ENCODE measurements around the gene TAPBPL. TPM values are rescaled to one million over a fixed set of nuclear protein-coding genes. Genes with fewer than 3 reads are reported as not detected.

Gene TAPBPL
- total and polyA plus RNA-seq, 2 of the 13 experiments (the other 11 are each of a cell fraction or from before 2014, with no cell fraction given): 10.0 to 14.5 TPM

- in situ Hi-C loops (cut with HindIII; ENCODE audit: extremely low pct_ligation_motif_present, low pct_unique_long_range_greater_than_20kb) (loop anchor here (25.0 kb wide), 1 partner anchor 397 kb away; no protein-coding TSS in a partner anchor), intact Hi-C loops (cut with micrococcal nuclease; ENCODE audit: unreplicated experiment) (no loop called here)
- ATAC-seq (no peak), DNase-seq (ENCODE audit: low spot score) (no peak), FAIRE-seq (no peak)
- POLR2A ChIA-PET: interaction anchor here (0.8 to 1.9 kb wide), 3 partner anchors 12 to 96 kb away, joined by 3 to 12 read pairs (median 4); partner anchors contain the start of gene VAMP1
- no peaks in the 10 kb centered on the region for H3K9me3 ChIP-seq (ENCODE audit: low read length)
- H4K20me1 ChIP-seq (ENCODE audit: insufficient read depth, low read length): no peaks in the 10 kb centered on the region
- no peak overlapping the region for H3K4me3 ChIP-seq (replicated peaks in 1 of 3; ENCODE audit: insufficient read depth in 1 of 3, low read depth in 2 of 3, low read length in 3 of 3)
- H3K4me2 ChIP-seq (ENCODE audit: low read depth, low read length): no peak overlapping the region
- H3K9ac ChIP-seq (ENCODE audit: insufficient read depth, low read depth, low read length): no peak overlapping the region
- no peak overlapping the region for H3K27ac ChIP-seq (ENCODE audit: extremely low read length, insufficient read depth, low read length)
- H3K79me2 ChIP-seq (ENCODE audit: insufficient read depth, low read length): no peaks in the 10 kb centered on the region
- CTCF ChIA-PET (ENCODE audit: low intra/inter-chr PET ratio, low total read pairs): no interaction called here
- H3K27me3 ChIP-seq (ENCODE audit: control insufficient read depth in 1 of 2, insufficient read depth in 2 of 2, low read length in 2 of 2): no peaks in the 10 kb centered on the region
- 0 out of 2 replicates have a peak, but pooled peaks cover 3% of the 10 kb centered on the region for H3K4me1 ChIP-seq (ENCODE audit: insufficient read depth, low read length)
- H3K36me3 ChIP-seq (replicated peaks in 1 of 2; ENCODE audit: control insufficient read depth in 1 of 2, insufficient read depth in 2 of 2, low read length in 2 of 2): peaks cover 14 to 48% of the 10 kb centered on the region in 2 experiments
- WGBS (ENCODE audit: low lambda C conversion rate): 91% methylated on average over 2 of the region's 2 CpGs
- H2AFZ ChIP-seq (ENCODE audit: low read length): no peak overlapping the region
- BruUV-seq (replicated peaks): no TSS peak
- no peak for TF ChIP-seq THRA (CRISPR knock-in tag; IDR thresholded peaks at IDR 0.05; ENCODE audit: borderline replicate concordance)
- TF ChIP-seq JARID2 (CRISPR knock-in tag; IDR thresholded peaks at IDR 0.05; ENCODE audit: insufficient replicate concordance): no peak
- no peak for TF ChIP-seq XRCC5 (optimal IDR thresholded peaks at IDR 0.05; ENCODE audit: low read length)
- no peak for TF ChIP-seq ZNF639 (CRISPR knock-in tag; conservative IDR thresholded peaks at IDR 0.05)
- no peak for TF ChIP-seq SOX6 (IDR thresholded peaks at IDR 0.05)
- no peak for TF ChIP-seq SOX6 (CRISPR knock-in tag; IDR thresholded peaks at IDR 0.05)
- TF ChIP-seq CREBL2 (CRISPR knock-in tag; IDR thresholded peaks at IDR 0.05; ENCODE audit: borderline replicate concordance): no peak
- TF ChIP-seq ZSCAN29 (CRISPR knock-in tag; conservative IDR thresholded peaks at IDR 0.05): no peak
- no peak for TF ChIP-seq ZBTB10 (CRISPR knock-in tag; IDR thresholded peaks at IDR 0.05; ENCODE audit: borderline replicate concordance)
- no peak for TF ChIP-seq PHF20 (CRISPR knock-in tag; IDR thresholded peaks at IDR 0.05)
- no peak for TF ChIP-seq E2F1 (CRISPR knock-in tag; IDR thresholded peaks at IDR 0.05)
- no peak for TF ChIP-seq AHR (CRISPR knock-in tag; IDR thresholded peaks at IDR 0.05)
- no peak for TF ChIP-seq ATRX (CRISPR knock-in tag; IDR thresholded peaks at IDR 0.05; ENCODE audit: borderline replicate concordance)
Measured at GRCh38 chr12:6459004-6459337, 7.1 kb downstream of the TAPBPL start.

All from HepG2 (cell line).